Heart left ventricle (tissue), 16 donors: ENCODE measurements around the gene CDK18. TPM values are rescaled to one million over a fixed set of nuclear protein-coding genes. Genes with fewer than 3 reads are reported as not detected.

Experiments
- ATAC-seq, 4 donors: fragments of 200-7000 bp; cut with Tn5 transposase; one replicate each; pipeline ENCODE4 v1.9.1; 2020 to 2022; ENCODE audit warnings: moderate library complexity in 4 of 4, mild to moderate bottlenecking in 3 of 4, moderate number of reproducible peaks in 1 of 4
- DNase-seq, 5 donors: peaks; one replicate each; pipeline ENCODE4 v3.0.0-alpha.2; 2020
- H3K27ac ChIP-seq, 12 donors: fragments of 200-600 bp; sonication (generic) in 4 of 12; one replicate each; pipeline versions ENCODE4 v1.5.0 to v1.8.0; 2016 to 2022; ENCODE audit warnings: mild to moderate bottlenecking in 2 of 12
- H3K27me3 ChIP-seq, 9 donors: fragments of 200-600 bp; sonication (generic) in 2 of 9; one replicate each; pipeline versions ENCODE4 v1.5.1 to v1.8.0; 2016 to 2022; ENCODE audit warnings: mild to moderate bottlenecking in 3 of 9
- H3K36me3 ChIP-seq, 9 donors: fragments of 200-600 bp; sonication (generic) in 2 of 9; one replicate each; pipeline versions ENCODE4 v1.5.0 to v1.8.0; 2018 to 2022; ENCODE audit warnings: mild to moderate bottlenecking in 2 of 9
- H3K4me1 ChIP-seq, 12 donors: fragments of 200-600 bp; sonication (generic) in 4 of 12; one replicate each; pipeline versions ENCODE4 v1.5.0 to v1.8.0; 2016 to 2022; ENCODE audit warnings: mild to moderate bottlenecking in 3 of 12
- H3K4me3 ChIP-seq, 12 donors: fragments of 200-600 bp; sonication (generic) in 4 of 12; one replicate each; pipeline versions ENCODE4 v1.5.0 to v1.8.0; 2017 to 2022; ENCODE audit warnings: mild to moderate bottlenecking in 9 of 12, moderate library complexity in 4 of 12
- H3K9me3 ChIP-seq, 12 donors: fragments of 200-600 bp; sonication (generic) in 4 of 12; one replicate each; pipeline versions ENCODE4 v1.5.0 to v1.8.0; 2016 to 2022; ENCODE audit warnings: mild to moderate bottlenecking in 1 of 12
- POLR2A ChIP-seq, 2 donors: fragments of 450-650 bp; IDR thresholded peaks; one replicate each; pipeline ENCODE4 v1.6.1; 2017; ENCODE audit warnings: antibody characterized with exemption in 2 of 2, mild to moderate bottlenecking in 2 of 2, moderate library complexity in 2 of 2
- WGBS, 4 donors: extraction: QIAGEN DNeasy Blood & Tissue Kit in 2 of 4; methylation state at CpG; one replicate each; pipeline versions ENCODE4 v1.1.5 to v1.1.7; 2013 to 2018; 5-methylcytosine and 5-hydroxymethylcytosine counted together
- intact Hi-C, 10 donors: fragments of 100-400 bp; cut with DNase I; formaldehyde crosslinking; loops; one replicate each; pipeline versions ENCODE4 v1.11.1 to v1.14.2; 2022
- polyA plus RNA-seq, 2 donors: library from polyadenylated mRNA; stranded (reverse); fragments of 200-250 nt; gene quantifications; one replicate each; pipeline ENCODE4 v1.2.3, GENCODE V29; 2013
- total RNA-seq, 9 donors: library from RNA; depleted of rRNA in 2 of 9; stranded (reverse); fragments of >200 nt in 2 of 9; fragmentation: NEBNext Ultra II Directional in 3 of 9; extraction: Animal tissue kit (Norgen Biotek cat#: 25700) in 3 of 9; gene quantifications; one replicate each; pipeline versions ENCODE4 v1.1.0 to v1.2.4, GENCODE V29; 2016 to 2023
- TF ChIP-seq, protein P1 (sequence below), 12 donors: fragments of 200-600 bp; sonication (generic) in 4 of 12; IDR thresholded peaks; one replicate each; pipeline versions ENCODE4 v1.5.0 to v1.8.0; 2018 to 2022; ENCODE audit warnings: antibody characterized with exemption in 12 of 12, mild to moderate bottlenecking in 5 of 12
- donor health status: ischemic (EF 13 %, LVEDD 7.1; RV severe dilation, severe dysfunction).
- donor health status: healthy with polysubstance abuse.
- donor health status: DM: no; HTN: yes; CAD: no.
- donor health status: DM: no; HTN: no; CAD: no.
- donor health status: ischemic (EF 25% LVEDD 6.9; RV normal size, moderate dysfunction).
- donor health status: ischemic (EF 25% LVEDD 5.7; RV mildly dilated, moderate dysfunction).
- donor health status: healthy.
- donor health status: DM: yes; HTN: yes; CAD: no.
- donor health status: ischemic (EF 35%, LVEDD 5.7; RV mildly dilated, moderate dysfunction).
- donor health status: nonischemic (EF 11% LVEDD 7.7; RV severe dilation, severe dysfunction).
- donor health status: DM: yes; HTN: yes; CAD: no.
- donor health status: PGD.
- donor health status: ischemic (EF 29% LVEDD 5.4; RV normal size, mild dysfunction).
- donor health status: nonischemic (EF 23%, LVEDD 6.1; RV moderate dilation, normal function).

Gene CDK18
- total and polyA plus RNA-seq, 11 donors = 62.5 to 198 (median 141) TPM

DNA sequence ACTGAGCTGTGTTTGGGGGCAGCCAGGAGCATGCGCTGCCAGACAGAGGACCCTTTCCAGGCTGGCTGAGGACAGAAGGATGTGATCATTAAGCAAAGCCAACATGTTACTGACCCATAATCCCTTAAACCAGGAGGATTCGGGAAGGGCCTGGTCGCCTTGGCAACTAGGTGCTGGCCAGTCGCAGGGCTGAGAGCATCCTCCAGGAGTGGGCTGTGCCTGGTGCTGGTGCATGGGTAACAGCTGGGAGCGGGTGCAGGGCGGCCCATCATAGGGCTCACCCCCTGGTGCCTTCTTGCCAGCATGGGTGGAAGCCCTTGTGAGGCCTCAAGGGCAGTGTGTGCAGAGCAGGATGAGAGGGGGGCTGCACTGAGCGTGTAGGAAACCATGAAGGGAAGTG, 17.2 kb downstream of the CDK18 start:
- H3K4me1 ChIP-seq = peaks cover 0 to 92% (median 60%) of the 10 kb centered on the region in 12 donors
- intact Hi-C loops = loop anchor here in 4 of 10 donors (1.0 to 10.0 kb wide), 4 partner anchors 31 to 247 kb away; no protein-coding TSS in a partner anchor
- DNase-seq = no peak
- WGBS, 4 donors = 86 to 94% (median 89%) methylated on average over 6 to 7 of the region's 7 CpGs
- H3K36me3 ChIP-seq = peaks cover 0 to 33% (median 0%) of the 10 kb centered on the region in 9 donors
- no peak overlapping the region for H3K27ac ChIP-seq
- H3K27me3 ChIP-seq = no peaks in the 10 kb centered on the region
- TF ChIP-seq, protein P1, sequence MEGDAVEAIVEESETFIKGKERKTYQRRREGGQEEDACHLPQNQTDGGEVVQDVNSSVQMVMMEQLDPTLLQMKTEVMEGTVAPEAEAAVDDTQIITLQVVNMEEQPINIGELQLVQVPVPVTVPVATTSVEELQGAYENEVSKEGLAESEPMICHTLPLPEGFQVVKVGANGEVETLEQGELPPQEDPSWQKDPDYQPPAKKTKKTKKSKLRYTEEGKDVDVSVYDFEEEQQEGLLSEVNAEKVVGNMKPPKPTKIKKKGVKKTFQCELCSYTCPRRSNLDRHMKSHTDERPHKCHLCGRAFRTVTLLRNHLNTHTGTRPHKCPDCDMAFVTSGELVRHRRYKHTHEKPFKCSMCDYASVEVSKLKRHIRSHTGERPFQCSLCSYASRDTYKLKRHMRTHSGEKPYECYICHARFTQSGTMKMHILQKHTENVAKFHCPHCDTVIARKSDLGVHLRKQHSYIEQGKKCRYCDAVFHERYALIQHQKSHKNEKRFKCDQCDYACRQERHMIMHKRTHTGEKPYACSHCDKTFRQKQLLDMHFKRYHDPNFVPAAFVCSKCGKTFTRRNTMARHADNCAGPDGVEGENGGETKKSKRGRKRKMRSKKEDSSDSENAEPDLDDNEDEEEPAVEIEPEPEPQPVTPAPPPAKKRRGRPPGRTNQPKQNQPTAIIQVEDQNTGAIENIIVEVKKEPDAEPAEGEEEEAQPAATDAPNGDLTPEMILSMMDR (IDR thresholded peaks at IDR 0.05) = no peak
- no peak for TF ChIP-seq POLR2A (IDR thresholded peaks at IDR 0.05)
- ATAC-seq = no peak
- no peak overlapping the region for H3K4me3 ChIP-seq
- no peaks in the 10 kb centered on the region for H3K9me3 ChIP-seq

DNA sequence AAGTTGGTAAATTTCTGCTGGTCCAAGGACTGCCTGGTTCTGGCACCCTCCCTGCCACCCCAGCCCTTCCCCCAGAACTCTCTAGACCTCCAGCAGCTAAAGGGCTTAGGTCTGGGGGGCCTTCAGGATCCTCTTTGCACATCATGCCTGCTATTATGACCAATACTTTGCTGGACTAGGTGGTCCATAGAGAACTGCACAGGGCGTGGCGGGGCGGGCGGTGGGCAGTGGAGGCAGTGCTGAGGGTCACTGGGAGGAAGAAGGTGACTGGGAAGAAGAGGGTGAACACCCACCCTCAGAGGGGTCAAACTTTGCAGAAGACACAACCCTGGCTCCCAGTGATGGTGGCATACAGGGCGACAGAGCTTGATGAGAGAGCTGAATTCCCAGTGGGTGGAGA, 18.2 kb downstream of the CDK18 start:
- intact Hi-C loops = loop anchor here in 3 of 10 donors (5.0 to 10.0 kb wide), 3 partner anchors 128 to 248 kb away; no protein-coding TSS in a partner anchor
- peaks cover 0 to 41% (median 0%) of the 10 kb centered on the region in 9 donors for H3K36me3 ChIP-seq
- H3K9me3 ChIP-seq = no peaks in the 10 kb centered on the region
- WGBS, 4 donors = 89 to 93% (median 92%) methylated on average over 5 of the region's 5 CpGs
- DNase-seq = no peak
- H3K4me3 ChIP-seq = no peak overlapping the region
- no peaks in the 10 kb centered on the region for H3K27me3 ChIP-seq
- H3K27ac ChIP-seq = no peak overlapping the region
- H3K4me1 ChIP-seq = peaks cover 0 to 83% (median 50%) of the 10 kb centered on the region in 12 donors
- no peak for ATAC-seq
- TF ChIP-seq POLR2A (IDR thresholded peaks at IDR 0.05) = no peak
- TF ChIP-seq, protein P1 (IDR thresholded peaks at IDR 0.05) = no peak

DNA sequence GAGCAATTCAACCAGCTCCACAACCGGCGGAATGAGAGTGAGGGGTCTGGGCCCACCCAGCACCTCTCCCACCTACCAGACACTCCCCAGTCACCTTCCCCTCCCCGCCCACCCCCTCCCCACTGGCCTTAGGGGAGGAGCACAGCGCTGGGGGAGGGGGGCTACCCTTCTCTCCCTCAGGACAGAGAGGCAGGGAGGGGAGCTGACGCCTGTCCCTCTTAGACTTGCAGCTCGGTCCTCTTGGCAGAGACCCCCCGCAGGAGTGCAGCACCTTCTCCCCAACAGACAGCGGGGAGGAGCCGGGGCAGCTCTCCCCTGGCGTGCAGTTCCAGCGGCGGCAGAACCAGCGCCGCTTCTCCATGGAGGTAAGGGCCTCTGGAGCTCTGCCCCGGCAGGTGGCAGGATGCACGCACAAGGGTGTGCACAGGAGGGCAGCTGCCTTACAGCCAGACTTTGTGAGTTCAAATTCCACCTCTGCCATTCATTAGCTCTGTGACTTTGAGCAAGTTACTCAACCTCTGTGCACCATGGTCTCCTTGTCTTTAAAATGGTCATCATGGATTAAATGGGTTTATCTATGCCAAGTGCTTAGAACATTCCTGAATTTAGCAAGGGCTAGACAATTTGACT, 18.9 kb downstream of the CDK18 start:
- Histone ChIP-seq H3K9me3 (no peaks in the 10 kb centered on the region), H3K36me3 (peaks cover 0 to 46% (median 0%) of the 10 kb centered on the region in 9 donors), H3K4me1 (peaks cover 0 to 76% (median 45%) of the 10 kb centered on the region in 12 donors), H3K27me3 (no peaks in the 10 kb centered on the region), H3K4me3 (no peak overlapping the region), H3K27ac (no peak overlapping the region)
- ATAC-seq (no peak), DNase-seq (no peak)
- no peak for TF ChIP-seq POLR2A (IDR thresholded peaks at IDR 0.05)
- TF ChIP-seq, protein P1 (IDR thresholded peaks at IDR 0.05) = no peak
- intact Hi-C loops = loop anchor here in 3 of 10 donors (5.0 to 10.0 kb wide), 3 partner anchors 129 to 249 kb away; no protein-coding TSS in a partner anchor
- WGBS, 4 donors = 75 to 89% (median 84%) methylated on average over 4 to 16 of the region's 16 CpGs

DNA sequence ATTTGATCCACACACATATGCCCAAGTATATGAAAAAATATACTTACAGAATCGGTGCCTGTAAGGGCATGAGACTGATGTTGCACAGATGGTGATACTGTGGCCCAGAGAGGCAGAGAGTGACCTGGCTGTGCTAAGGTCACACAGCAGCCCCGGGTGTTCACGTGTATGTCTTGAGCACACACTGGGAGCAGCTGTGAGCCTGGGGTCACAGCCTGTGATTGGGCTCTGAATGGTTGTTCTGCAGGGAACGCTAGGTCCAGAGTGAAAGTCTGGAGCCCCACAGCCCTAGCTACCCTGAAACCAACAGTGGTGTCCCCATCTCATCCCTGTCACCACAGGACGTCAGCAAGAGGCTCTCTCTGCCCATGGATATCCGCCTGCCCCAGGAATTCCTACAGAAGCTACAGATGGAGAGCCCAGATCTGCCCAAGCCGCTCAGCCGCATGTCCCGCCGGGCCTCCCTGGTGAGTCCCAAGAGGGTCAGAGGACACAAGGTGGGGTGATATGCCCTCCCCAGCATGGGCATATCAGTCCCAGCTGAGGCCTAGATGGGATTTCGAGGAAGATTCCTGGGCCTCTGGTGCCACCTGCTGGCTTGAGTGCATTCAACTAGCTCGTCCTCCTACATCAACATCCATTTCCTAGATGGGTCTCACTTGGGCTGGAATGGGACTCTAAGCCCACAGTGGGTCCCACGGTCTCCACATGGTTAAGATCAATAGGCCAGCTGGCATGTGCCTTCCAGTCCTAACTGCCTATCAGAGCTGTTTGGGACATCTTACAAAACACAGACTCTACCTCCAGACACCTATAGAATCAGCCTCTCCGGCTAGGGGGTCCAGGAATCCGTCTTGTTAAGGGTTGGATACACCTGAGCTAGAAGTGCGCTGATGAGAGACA, 19.7 kb downstream of the CDK18 start:
- TF ChIP-seq, protein P1 (IDR thresholded peaks at IDR 0.05) = peak; percentile 64 to 88 (median 82)
- no peak for TF ChIP-seq POLR2A (IDR thresholded peaks at IDR 0.05)
- H3K36me3 ChIP-seq = peaks cover 0 to 46% (median 0%) of the 10 kb centered on the region in 9 donors
- 46 to 60% (median 53%) methylated on average over 14 to 16 of the region's 16 CpGs for WGBS, 4 donors
- H3K27me3 ChIP-seq = no peaks in the 10 kb centered on the region
- DNase-seq = peak; percentile 71 to 83 (median 76)
- peak; percentile 26 to 59 (median 46) for ATAC-seq
- no peak overlapping the region for H3K27ac ChIP-seq
- H3K9me3 ChIP-seq = no peaks in the 10 kb centered on the region
- no peak overlapping the region for H3K4me3 ChIP-seq
- peaks cover 0 to 74% (median 41%) of the 10 kb centered on the region in 12 donors for H3K4me1 ChIP-seq
- intact Hi-C loops = loop anchor here in 9 of 10 donors (1.0 to 10.0 kb wide), 7 partner anchors 35 to 249 kb away; no protein-coding TSS in a partner anchor
